Endothelial cell of umbilical vein (primary cell): ENCODE data around the gene ALDH3B2. TPM values are rescaled to one million over a fixed set of nuclear protein-coding genes. Genes with fewer than 3 reads are reported as not detected.

ENCODE experiments used
- BruUV-seq: library from RNA; stranded (reverse); fragments of 400-500 nt; replicated peaks from 2 replicates; lab custom pipeline; 2021; lab: Mats Ljungman, UMichigan
- CTCF ChIA-PET: fragments of 300-600, 350-600 bp; sonication (Branson Sonifier 250); formaldehyde crosslinking; loops from one replicate; lab custom pipeline; 2021; ENCODE audit warnings: antibody characterized with exemption, inconsistent platforms; lab: Charles Lee
- POLR2A ChIA-PET: fragments of 300-600, 350-600 bp; sonication (Branson Sonifier 250); formaldehyde crosslinking; loops from one replicate; lab custom pipeline; 2021; ENCODE audit warnings: antibody characterized with exemption, inconsistent platforms; lab: Charles Lee
- DNase-seq: peaks from one replicate; pipeline ENCODE4 v3.0.0-alpha.2; 2011; ENCODE audit warnings: low read depth, low spot score
- FAIRE-seq: peaks from 2 replicates; lab custom pipeline; 2011; peaks lifted over from hg19 to GRCh38; lab: Jason Lieb, UNC
- H2AFZ ChIP-seq: 2 replicates; pipeline ENCODE4 v1.6.0; 2012; ENCODE audit warnings: low read depth, low read length, control low read depth, inconsistent platforms
- H3K27ac ChIP-seq: 2 replicates; pipeline ENCODE4 v1.5.1; 2011; ENCODE audit warnings: low read depth, mild to moderate bottlenecking, control low read depth, low read length, moderate library complexity; ENCODE audit not compliant: insufficient read depth
- H3K27me3 ChIP-seq, 2 experiments: 2 replicates each; pipeline versions ENCODE4 v1.6.0 to v1.6.1; 2011; ENCODE audit warnings: low read length in 2 of 2, mixed read lengths in 1 of 2; ENCODE audit not compliant: control insufficient read depth in 2 of 2, insufficient read depth in 2 of 2
- H3K36me3 ChIP-seq, 2 experiments: 2 replicates in 1 of 2; 3 replicates in 1 of 2; pipeline ENCODE4 v1.5.1; 2011; ENCODE audit warnings: low read length in 2 of 2, mild to moderate bottlenecking in 1 of 2, moderate library complexity in 1 of 2; ENCODE audit not compliant: control insufficient read depth in 2 of 2, insufficient read depth in 2 of 2; ENCODE audit errors: extremely low read depth in 1 of 2
- H3K4me1 ChIP-seq: 3 replicates; pipeline ENCODE4 v1.5.1; 2011; ENCODE audit warnings: mild to moderate bottlenecking, low read length; ENCODE audit not compliant: control insufficient read depth, insufficient read depth; ENCODE audit errors: extremely low read depth
- H3K4me2 ChIP-seq: 2 replicates; pipeline ENCODE4 v1.6.1; 2011; ENCODE audit warnings: low read length, control low read depth, mixed read lengths; ENCODE audit not compliant: insufficient read depth
- H3K4me3 ChIP-seq, 3 experiments: fragments of 200-600 bp in 1 of 3; sonication (generic), shearing (Covaris generic) in 1 of 3; replicated peaks in 1 of 3; 2 replicates each; pipeline ENCODE4 v1.5.1; 2011 to 2016; ENCODE audit warnings: control low read depth in 3 of 3, low read length in 3 of 3, mild to moderate bottlenecking in 2 of 3, inconsistent platforms in 1 of 3, low read depth in 1 of 3, moderate library complexity in 1 of 3; ENCODE audit not compliant: insufficient read depth in 1 of 3
- H3K79me2 ChIP-seq: 2 replicates; pipeline ENCODE4 v1.6.0; 2012; ENCODE audit warnings: low read length, inconsistent platforms; ENCODE audit not compliant: control insufficient read depth, insufficient read depth
- H3K9ac ChIP-seq: replicated peaks from 2 replicates; pipeline ENCODE3; 2011; ENCODE audit warnings: low read length, control low read depth; ENCODE audit not compliant: insufficient read depth; ENCODE audit errors: extremely low read depth
- H3K9me1 ChIP-seq: replicated peaks from 3 replicates; pipeline ENCODE4 v1.6.0; 2011; ENCODE audit warnings: mild to moderate bottlenecking, low read length; ENCODE audit not compliant: control insufficient read depth, insufficient read depth; ENCODE audit errors: extremely low read depth
- H3K9me3 ChIP-seq: replicated peaks from 2 replicates; pipeline ENCODE4 v1.5.1; 2012; ENCODE audit warnings: low read length, inconsistent platforms; ENCODE audit not compliant: control insufficient read depth, insufficient read depth
- H4K20me1 ChIP-seq: replicated peaks from 2 replicates; pipeline ENCODE3; 2011; ENCODE audit warnings: mild to moderate bottlenecking, low read length; ENCODE audit not compliant: control insufficient read depth, insufficient read depth; ENCODE audit errors: extremely low read depth
- CTCF ChIP-seq, 2 donors: IDR thresholded peaks; 1 replicate in 1 of 2; 2 replicates in 1 of 2; pipeline ENCODE4 v1.5.1; 2011; ENCODE audit warnings: low read length in 2 of 2, mild to moderate bottlenecking in 2 of 2, moderate library complexity in 2 of 2, control low read depth in 1 of 2, inconsistent platforms in 1 of 2, low read depth in 1 of 2; ENCODE audit not compliant: insufficient read depth in 1 of 2; ENCODE audit errors: extremely low read depth in 1 of 2
- EZH2 ChIP-seq: IDR thresholded peaks from 2 replicates; pipeline ENCODE4 v1.6.1; 2012; ENCODE audit warnings: borderline replicate concordance, low read depth, mild to moderate bottlenecking, moderate library complexity, low read length, inconsistent platforms; ENCODE audit not compliant: severe bottlenecking
- FOS ChIP-seq: IDR thresholded peaks from 2 replicates; pipeline ENCODE4 v1.6.1; 2011; ENCODE audit warnings: mild to moderate bottlenecking, low read length, moderate library complexity, borderline replicate concordance; ENCODE audit not compliant: insufficient read depth
- GATA2 ChIP-seq: IDR thresholded peaks from 2 replicates; pipeline ENCODE4 v1.7.0; 2011; ENCODE audit warnings: low read depth, mild to moderate bottlenecking, moderate library complexity, mixed read lengths, low read length; ENCODE audit not compliant: insufficient read length, insufficient read depth
- JUN ChIP-seq: IDR thresholded peaks from 2 replicates; pipeline ENCODE4 v1.6.1; 2011; ENCODE audit warnings: borderline replicate concordance, low read depth; ENCODE audit not compliant: insufficient read length, insufficient read depth
- MAX ChIP-seq: IDR thresholded peaks from 2 replicates; pipeline ENCODE4 v1.6.1; 2011; ENCODE audit not compliant: insufficient read depth, insufficient read length
- MYC ChIP-seq: IDR thresholded peaks from one replicate; pipeline ENCODE4 v1.6.1; 2011; ENCODE audit warnings: mild to moderate bottlenecking, low read depth, low read length
- POLR2A ChIP-seq: IDR thresholded peaks from 2 replicates; pipeline ENCODE4 v1.6.1; 2012; ENCODE audit warnings: low read depth, mild to moderate bottlenecking, control low read depth, low read length
- POLR2AphosphoS5 ChIP-seq: IDR thresholded peaks from 2 replicates; pipeline ENCODE4 v1.6.1; 2012; ENCODE audit warnings: low read depth, mild to moderate bottlenecking, control low read depth, low read length, moderate library complexity; ENCODE audit not compliant: insufficient read depth
- dilution Hi-C: fragments of 300-500 bp; cut with MboI; formaldehyde crosslinking; loops from one replicate; pipeline ENCODE4 v1.15.0; 2019; ENCODE audit warnings: low sequenced_read_pairs; ENCODE audit not compliant: extremely low pct_ligation_motif_present
- intact Hi-C: fragments of 100-400 bp; cut with micrococcal nuclease; formaldehyde crosslinking; loops from one replicate; pipeline ENCODE4 v1.10.0; 2022
- polyA plus RNA-seq, 4 experiments: library from polyadenylated mRNA; depleted of rRNA in 3 of 4; stranded (reverse) in 3 of 4; unstranded in 1 of 4; fragments of >200 nt; gene quantifications; 2 replicates each; pipeline versions ENCODE4 v1.2.1 to v1.2.3, GENCODE V29; 2011 to 2012; ENCODE audit warnings: missing spikeins in 1 of 4
- total RNA-seq: library from RNA; stranded (reverse); gene quantifications from 2 replicates; pipeline ENCODE4 v1.2.3, GENCODE V29; 2021

The ALDH3B2 gene
- total and polyA plus RNA-seq, 2 donors (not counting 3 experiments of a cell fraction or from before 2014, with no cell fraction given) = not detected

DNA sequence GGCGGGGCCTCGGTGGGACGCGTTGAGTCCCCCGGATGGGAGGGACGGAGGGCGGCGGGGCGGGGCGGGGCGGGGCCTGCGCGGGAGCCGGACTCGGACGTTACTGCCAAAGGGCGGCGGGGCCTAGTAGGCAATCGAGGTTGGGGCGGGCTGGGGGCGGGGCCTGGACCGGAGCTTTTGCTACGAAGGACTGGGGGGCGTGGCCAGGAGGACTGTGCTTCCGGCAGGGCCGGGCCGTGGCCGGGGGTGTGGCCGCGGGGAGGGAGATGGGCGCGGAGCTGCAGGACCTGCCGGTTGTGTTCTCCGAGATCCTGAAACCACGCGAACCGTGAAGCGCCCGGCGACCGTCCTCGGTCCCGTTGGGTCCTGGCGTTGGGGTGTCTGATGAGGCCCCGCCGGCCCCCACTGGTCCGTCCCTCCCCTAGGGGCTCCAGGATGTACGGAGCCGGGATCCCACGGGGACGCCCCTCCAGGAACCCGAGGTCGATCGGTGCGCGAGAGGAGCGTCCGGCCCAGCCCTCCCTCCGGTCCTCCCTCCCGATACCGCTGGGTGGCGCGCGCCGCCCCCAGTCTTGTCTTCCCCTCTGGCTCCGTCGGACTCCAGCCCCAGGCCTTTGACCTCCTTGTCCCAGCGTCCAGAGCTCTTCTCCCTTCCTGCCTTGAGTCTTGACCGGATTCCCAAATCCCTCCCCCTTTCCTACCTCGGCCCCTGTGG, 44.0 kb downstream of the ALDH3B2 start:
- Histone ChIP-seq H3K79me2 (no peaks in the 10 kb centered on the region), H3K9me3 (no peaks in the 10 kb centered on the region), H3K27ac (peak overlapping the region; percentile 58), H4K20me1 (no peaks in the 10 kb centered on the region), H2AFZ (peak overlapping the region; percentile 98), H3K4me2 (peak overlapping the region; percentile 76), H3K9me1 (no peaks in the 10 kb centered on the region), H3K27me3 (no peaks in the 10 kb centered on the region), H3K9ac (peak overlapping the region; percentile 68), H3K4me3 (peak overlapping the region; percentile 39 to 60 (median 55)), H3K4me1 (peaks cover 4% of the 10 kb centered on the region), H3K36me3 (no peaks in the 10 kb centered on the region)
- intact Hi-C loops (loop anchor here (1.0 to 2.0 kb wide), 3 partner anchors 29 to 174 kb away; no protein-coding TSS in a partner anchor), dilution Hi-C loops (no loop called here)
- ChIA-PET CTCF (interaction anchor here (0.9 to 6.6 kb wide), 22 partner anchors 8 to 325 kb away, joined by 3 to 98 read pairs (median 6); partner anchors contain the start of genes ACY3 and TBX10), POLR2A (no interaction called here)
- TF ChIP-seq EZH2 (no peak), MAX (no peak), GATA2 (no peak), FOS (no peak), CTCF (IDR thresholded peaks at IDR 0.05; ENCODE audit: extremely low read depth in 1 of 2, insufficient read depth in 1 of 2, low read depth in 1 of 2, low read length in 2 of 2) (peak; percentile 79 to 80), MYC (no peak), POLR2A (peak; percentile 75), POLR2AphosphoS5 (peak; percentile 79), JUN (no peak)
- FAIRE-seq = peak; percentile 88
- TSS peak; percentile 16 for BruUV-seq
- peak; percentile 96 for DNase-seq
